ENCODE measurements around the gene COPZ2. TPM values are rescaled to one million over a fixed set of nuclear protein-coding genes. Genes with fewer than 3 reads are reported as not detected.
A peak's percentile ranks its signal among the peaks of the same experiment; 100 is the strongest.
"Not testable (repeated sequence)": the region's sequence is repeated elsewhere in the genome, so short reads cannot be mapped to it uniquely, and the experiment has no call there.

COPZ2 gene
- polyA plus RNA-seq, 4 donors: 16.7 to 78.4 (median 21.5) TPM

- DNase-seq (ENCODE audit: low read depth in 4 of 4, low spot score in 3 of 4): no peak
Observed at GRCh38 chr17:48036693-48037035, 933 bp downstream of the COPZ2 start.

- DNase-seq (ENCODE audit: low read depth in 4 of 4, low spot score in 3 of 4): not testable (repeated sequence)
Observed at GRCh38 chr17:48034734-48035133, 2.9 kb downstream of the COPZ2 start.

- no peak for DNase-seq (ENCODE audit: low read depth in 4 of 4, low spot score in 3 of 4)
Observed at GRCh38 chr17:48031966-48032365, 5.6 kb downstream of the COPZ2 start.

GRCh38 chr17:48030531-48030930 is 7.1 kb downstream of the COPZ2 start:
- no peak for DNase-seq (ENCODE audit: low read depth in 4 of 4, low spot score in 3 of 4)

- DNase-seq (ENCODE audit: low read depth in 4 of 4, low spot score in 3 of 4): no peak
Observed at GRCh38 chr17:48028736-48029135, 8.9 kb downstream of the COPZ2 start.

- no peak for DNase-seq (ENCODE audit: low read depth in 4 of 4, low spot score in 3 of 4)
Observed at GRCh38 chr17:48027322-48027981, 10.1 kb downstream of the COPZ2 start.

- peak in 1 of 4 donors; percentile 83 for DNase-seq (ENCODE audit: low read depth in 4 of 4, low spot score in 3 of 4)
Observed at GRCh38 chr17:48026502-48027321, 10.9 kb downstream of the COPZ2 start.

- DNase-seq (ENCODE audit: low read depth in 4 of 4, low spot score in 3 of 4): no peak
Observed at GRCh38 chr17:48025904-48026501, 11.6 kb downstream of the COPZ2 start.

GRCh38 chr17:48025040-48025903 is 12.3 kb downstream of the COPZ2 start:
- peak; percentile 90 to 94 (median 91) for DNase-seq (ENCODE audit: low read depth in 4 of 4, low spot score in 3 of 4)

GRCh38 chr17:48024149-48025039 is 13.2 kb downstream of the COPZ2 start:
- DNase-seq (ENCODE audit: low read depth in 4 of 4, low spot score in 3 of 4): no peak

- no peak for DNase-seq (ENCODE audit: low read depth in 4 of 4, low spot score in 3 of 4)
Observed at GRCh38 chr17:48023400-48024148, 14.0 kb downstream of the COPZ2 start.

- DNase-seq (ENCODE audit: low read depth in 4 of 4, low spot score in 3 of 4): no peak
Observed at GRCh38 chr17:48022901-48023300, 14.7 kb downstream of the COPZ2 start.

GRCh38 chr17:48021934-48022333 is 15.7 kb downstream of the COPZ2 start:
- no peak for DNase-seq (ENCODE audit: low read depth in 4 of 4, low spot score in 3 of 4)

GRCh38 chr17:48017817-48018158 is 19.8 kb downstream of the COPZ2 start:
- not testable (repeated sequence) for DNase-seq (ENCODE audit: low read depth in 4 of 4, low spot score in 3 of 4)

GRCh38 chr17:48016112-48016511 is 21.5 kb downstream of the COPZ2 start:
- no peak for DNase-seq (ENCODE audit: low read depth in 4 of 4, low spot score in 3 of 4)

GRCh38 chr17:48014595-48015111 is 22.9 kb downstream of the COPZ2 start:
- no peak for DNase-seq (ENCODE audit: low read depth in 4 of 4, low spot score in 3 of 4)

- DNase-seq (ENCODE audit: low read depth in 4 of 4, low spot score in 3 of 4): no peak
Observed at GRCh38 chr17:48013876-48014594, 23.6 kb downstream of the COPZ2 start.

GRCh38 chr17:48012654-48013053 is 24.9 kb downstream of the COPZ2 start:
- no peak for DNase-seq (ENCODE audit: low read depth in 4 of 4, low spot score in 3 of 4)
